GM12801 (cell line): ENCODE results near the gene MARCHF9.

Experiments
- TF ChIP-seq, protein P1 (sequence below): IDR thresholded peaks from one replicate; pipeline ENCODE4 v1.5.1; 2011; ENCODE audit warnings: control low read depth; ENCODE audit not compliant: insufficient read length; ENCODE audit errors: extremely low read depth

The MARCHF9 gene

GRCh38 chr12:57717846-57718640 is 36.9 kb upstream of the MARCHF9 start:
- TF ChIP-seq, protein P1, sequence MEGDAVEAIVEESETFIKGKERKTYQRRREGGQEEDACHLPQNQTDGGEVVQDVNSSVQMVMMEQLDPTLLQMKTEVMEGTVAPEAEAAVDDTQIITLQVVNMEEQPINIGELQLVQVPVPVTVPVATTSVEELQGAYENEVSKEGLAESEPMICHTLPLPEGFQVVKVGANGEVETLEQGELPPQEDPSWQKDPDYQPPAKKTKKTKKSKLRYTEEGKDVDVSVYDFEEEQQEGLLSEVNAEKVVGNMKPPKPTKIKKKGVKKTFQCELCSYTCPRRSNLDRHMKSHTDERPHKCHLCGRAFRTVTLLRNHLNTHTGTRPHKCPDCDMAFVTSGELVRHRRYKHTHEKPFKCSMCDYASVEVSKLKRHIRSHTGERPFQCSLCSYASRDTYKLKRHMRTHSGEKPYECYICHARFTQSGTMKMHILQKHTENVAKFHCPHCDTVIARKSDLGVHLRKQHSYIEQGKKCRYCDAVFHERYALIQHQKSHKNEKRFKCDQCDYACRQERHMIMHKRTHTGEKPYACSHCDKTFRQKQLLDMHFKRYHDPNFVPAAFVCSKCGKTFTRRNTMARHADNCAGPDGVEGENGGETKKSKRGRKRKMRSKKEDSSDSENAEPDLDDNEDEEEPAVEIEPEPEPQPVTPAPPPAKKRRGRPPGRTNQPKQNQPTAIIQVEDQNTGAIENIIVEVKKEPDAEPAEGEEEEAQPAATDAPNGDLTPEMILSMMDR, result no peak

DNA sequence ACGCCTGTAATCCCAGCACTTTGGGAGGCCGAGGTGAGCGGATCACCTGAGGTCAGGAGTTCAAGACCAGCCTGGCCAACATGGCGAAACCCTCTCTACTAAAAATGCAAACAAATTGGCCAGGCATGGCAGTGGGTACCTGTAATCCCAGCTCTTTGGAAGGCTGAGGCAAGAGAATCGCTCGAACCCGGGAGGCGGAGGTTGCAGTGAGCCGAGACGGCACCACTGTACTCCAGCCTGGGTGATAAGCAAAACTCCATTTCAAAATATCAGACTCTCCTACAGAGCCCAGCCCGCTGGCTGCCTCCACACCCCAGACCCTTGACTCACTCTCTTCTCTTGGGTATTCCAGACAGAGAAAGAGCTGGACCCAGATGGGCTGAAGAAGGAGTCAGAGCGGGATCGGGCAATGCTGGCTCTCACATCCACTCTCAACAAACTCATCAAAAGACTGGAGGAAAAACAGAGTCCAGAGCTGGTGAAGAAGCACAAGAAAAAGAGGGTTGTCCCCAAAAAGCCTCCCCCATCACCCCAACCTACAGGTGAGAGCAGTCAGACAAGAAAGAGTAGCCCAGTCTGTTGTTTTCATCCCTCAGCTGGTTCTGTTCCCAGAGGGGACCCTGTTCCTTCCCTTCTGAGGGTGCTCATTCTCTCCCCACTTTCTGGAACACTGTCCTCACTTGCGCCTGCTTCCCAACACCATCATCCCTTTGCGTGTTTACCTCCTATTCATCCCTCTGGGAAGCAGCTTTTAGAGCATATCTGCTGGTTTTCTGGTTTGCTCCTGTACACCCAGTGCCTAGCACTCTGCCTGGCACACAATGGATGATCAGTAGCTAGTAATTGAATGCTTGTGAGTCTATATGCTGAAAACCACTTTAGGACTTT is 36.0 kb upstream of the MARCHF9 start:
- TF ChIP-seq, protein P1, result no peak

DNA sequence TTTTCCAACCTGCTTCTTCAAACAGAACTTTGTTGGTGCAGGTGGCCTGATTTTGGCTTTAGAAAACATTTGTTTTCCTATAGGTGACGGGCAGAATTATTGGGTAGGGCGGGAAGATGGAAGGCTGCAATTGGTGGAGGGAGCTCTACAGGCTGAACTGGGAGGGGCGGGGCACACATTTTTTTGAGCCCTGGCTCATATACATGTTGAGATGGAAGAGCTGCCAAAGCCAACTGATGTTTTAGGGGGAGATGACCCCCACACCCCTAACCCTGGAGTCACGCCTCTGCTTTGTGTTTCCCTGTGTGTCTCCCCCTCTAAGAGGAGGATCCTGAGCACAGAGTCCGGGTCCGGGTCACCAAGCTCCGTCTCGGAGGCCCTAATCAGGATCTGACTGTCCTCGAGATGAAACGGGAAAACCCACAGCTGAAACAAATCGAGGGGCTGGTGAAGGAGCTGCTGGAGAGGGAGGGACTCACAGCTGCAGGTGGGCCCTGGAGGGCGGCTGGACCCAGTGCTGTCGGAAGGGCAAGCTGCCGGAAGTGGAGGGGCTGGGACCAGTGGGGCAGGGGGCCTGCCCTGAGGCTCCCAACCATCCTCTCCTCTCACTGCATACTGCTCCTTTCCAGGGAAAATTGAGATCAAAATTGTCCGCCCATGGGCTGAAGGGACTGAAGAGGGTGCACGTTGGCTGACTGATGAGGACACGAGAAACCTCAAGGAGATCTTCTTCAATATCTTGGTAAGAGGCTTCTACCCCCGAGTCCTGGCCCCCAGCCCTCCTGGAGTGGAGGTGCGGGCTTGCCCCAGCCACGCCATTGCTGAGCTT is 34.9 kb upstream of the MARCHF9 start:
- TF ChIP-seq, protein P1, result no peak

GRCh38 chr12:57720606-57721595 is 34.0 kb upstream of the MARCHF9 start:
- TF ChIP-seq, protein P1, result no peak

- TF ChIP-seq, protein P1, result no peak
These were observed 31.9 kb upstream of the MARCHF9 start for GRCh38 chr12:57722716-57723629.

- TF ChIP-seq, protein P1, result no peak
These were observed 31.3 kb upstream of the MARCHF9 start for GRCh38 chr12:57723630-57723962.
